GM18511 (cell line): ENCODE measurements around the gene MAN2A2.
"Not testable (repeated sequence)": the region's sequence is repeated elsewhere in the genome, so short reads cannot be mapped to it uniquely, and the experiment has no call there.

Source experiments
- ATAC-seq: cut with Tn5 transposase; IDR thresholded peaks from one replicate; pipeline ENCODE4 v1.9.1; 2021; ENCODE audit warnings: mild to moderate bottlenecking, moderate library complexity; ENCODE audit not compliant: unreplicated experiment

MAN2A2 gene

GRCh38 chr15:90903733-90904536 lies 833 bp downstream of the MAN2A2 start:
- no peak for ATAC-seq

- no peak for ATAC-seq
Measured at GRCh38 chr15:90904746-90905145, 1.6 kb downstream of the MAN2A2 start.

GRCh38 chr15:90905306-90906180 lies 2.4 kb downstream of the MAN2A2 start:
- no peak for ATAC-seq

GRCh38 chr15:90906181-90906849 lies 3.2 kb downstream of the MAN2A2 start:
- no peak for ATAC-seq

GRCh38 chr15:90907051-90907660 lies 4.1 kb downstream of the MAN2A2 start:
- no peak for ATAC-seq

- ATAC-seq = no peak
Measured at GRCh38 chr15:90907838-90908507, 4.9 kb downstream of the MAN2A2 start.

GRCh38 chr15:90909449-90909848 lies 6.3 kb downstream of the MAN2A2 start:
- ATAC-seq = not testable (repeated sequence)

- ATAC-seq = no peak
Measured at GRCh38 chr15:90909976-90910375, 6.9 kb downstream of the MAN2A2 start.

GRCh38 chr15:90910441-90911301 lies 7.6 kb downstream of the MAN2A2 start:
- no peak for ATAC-seq

GRCh38 chr15:90911302-90911623 lies 8.2 kb downstream of the MAN2A2 start:
- ATAC-seq = no peak

- ATAC-seq = no peak
Measured at GRCh38 chr15:90911906-90912769, 9.0 kb downstream of the MAN2A2 start.

- no peak for ATAC-seq
Measured at GRCh38 chr15:90912770-90913075, 9.6 kb downstream of the MAN2A2 start.

- no peak for ATAC-seq
Measured at GRCh38 chr15:90913398-90913944, 10.4 kb downstream of the MAN2A2 start.

GRCh38 chr15:90914305-90915080 lies 11.4 kb downstream of the MAN2A2 start:
- no peak for ATAC-seq

- no peak for ATAC-seq
Measured at GRCh38 chr15:90915216-90915807, 12.2 kb downstream of the MAN2A2 start.

- ATAC-seq = no peak
Measured at GRCh38 chr15:90915808-90916440, 12.8 kb downstream of the MAN2A2 start.

GRCh38 chr15:90916461-90916860 lies 13.4 kb downstream of the MAN2A2 start:
- no peak for ATAC-seq
